B cell (primary cell): ENCODE measurements around the gene PDGFA. TPM values are rescaled to one million over a fixed set of nuclear protein-coding genes. Genes with fewer than 3 reads are reported as not detected.

Experiments used
- ATAC-seq: fragments of 200-7000 bp; cut with Tn5 transposase; one replicate; pipeline ENCODE4 v1.10.0; 2021; ENCODE audit warnings: low read depth, mild to moderate bottlenecking, moderate number of reproducible peaks, moderate library complexity
- CTCF ChIA-PET: fragments of 350-600 bp; sonication (Branson Sonifier 250); formaldehyde crosslinking; loops from one replicate; lab custom pipeline; 2021; ENCODE audit warnings: antibody characterized with exemption, inconsistent platforms; lab: Charles Lee
- POLR2A ChIA-PET: fragments of 350-600 bp; sonication (Branson Sonifier 250); formaldehyde crosslinking; loops from one replicate; lab custom pipeline; 2021; ENCODE audit warnings: antibody characterized with exemption; lab: Charles Lee
- DNase-seq: peaks from one replicate; pipeline ENCODE4 v3.0.0; 2013
- H2AFZ ChIP-seq: 2 replicates; pipeline ENCODE4 v1.6.1; 2012; ENCODE audit warnings: mild to moderate bottlenecking, low read depth, low read length; ENCODE audit not compliant: insufficient read depth, poor library complexity, severe bottlenecking
- H3K27ac ChIP-seq, 2 donors: 1 replicate in 1 of 2; 2 replicates in 1 of 2; pipeline ENCODE4 v1.5.1; 2012 to 2013; ENCODE audit warnings: low read length in 2 of 2, mild to moderate bottlenecking in 2 of 2, moderate library complexity in 1 of 2
- H3K27me3 ChIP-seq, 4 experiments: fragments of 200-600 bp in 1 of 4; sonication (generic) in 1 of 4; replicated peaks in 1 of 4; 1 replicate in 2 of 4; 2 replicates in 2 of 4; pipeline versions ENCODE4 v1.6.1 to v1.7.0; 2013 to 2016; ENCODE audit warnings: low read length in 3 of 4, mild to moderate bottlenecking in 2 of 4, mixed read lengths in 1 of 4, moderate library complexity in 1 of 4; ENCODE audit not compliant: insufficient read depth in 4 of 4, control insufficient read depth in 3 of 4; ENCODE audit errors: control extremely low read depth in 1 of 4
- H3K36me3 ChIP-seq, 2 experiments: replicated peaks in 1 of 2; 1 replicate in 1 of 2; 2 replicates in 1 of 2; pipeline versions ENCODE4 v1.6.1 to v1.7.1; 2013; ENCODE audit warnings: low read length in 1 of 2; ENCODE audit not compliant: insufficient read depth in 2 of 2, control insufficient read depth in 1 of 2; ENCODE audit errors: control extremely low read depth in 1 of 2, extremely low read depth in 1 of 2
- H3K4me1 ChIP-seq, 2 donors: fragments of 200-600 bp in 1 of 2; sonication (generic) in 1 of 2; 1 replicate in 1 of 2; 2 replicates in 1 of 2; pipeline versions ENCODE4 v1.5.1 to v1.6.1; 2013 to 2017; ENCODE audit warnings: low read length in 2 of 2; ENCODE audit not compliant: control insufficient read depth in 2 of 2, insufficient read depth in 2 of 2
- H3K4me2 ChIP-seq: replicated peaks from 2 replicates; pipeline ENCODE3; 2012; ENCODE audit warnings: mild to moderate bottlenecking, low read depth, low read length; ENCODE audit not compliant: poor library complexity, severe bottlenecking
- H3K4me3 ChIP-seq, 5 experiments: fragments of 200-600 bp in 1 of 5; sonication (generic) in 1 of 5; 1 replicate in 3 of 5; 2 replicates in 2 of 5; pipeline versions ENCODE4 v1.5.1 to v1.7.0; 2011 to 2016; ENCODE audit warnings: low read length in 4 of 5, mild to moderate bottlenecking in 4 of 5, low read depth in 2 of 5, control low read depth in 1 of 5, moderate library complexity in 1 of 5; ENCODE audit not compliant: insufficient read depth in 1 of 5; ENCODE audit errors: control extremely low read depth in 1 of 5, extremely low read depth in 1 of 5
- H3K79me2 ChIP-seq: fragments of 200-600 bp; sonication (generic); one replicate; pipeline ENCODE4 v1.6.0; 2016; ENCODE audit warnings: low read length; ENCODE audit not compliant: control insufficient read depth, insufficient read depth
- H3K9ac ChIP-seq: fragments of 200-600 bp; sonication (generic); 2 replicates; pipeline ENCODE4 v1.6.1; 2017; ENCODE audit warnings: mild to moderate bottlenecking, low read length, moderate library complexity
- H3K9me3 ChIP-seq, 3 donors: one replicate each; pipeline versions ENCODE4 v1.6.1 to v1.7.1; 2013; ENCODE audit warnings: low read length in 2 of 3; ENCODE audit not compliant: control insufficient read depth in 2 of 3, insufficient read depth in 1 of 3; ENCODE audit errors: control extremely low read depth in 1 of 3
- H4K20me1 ChIP-seq: 2 replicates; pipeline ENCODE4 v1.6.0; 2012; ENCODE audit warnings: mild to moderate bottlenecking, low read length; ENCODE audit not compliant: insufficient read depth, control insufficient read depth, poor library complexity, severe bottlenecking
- H3K27ac Mint-ChIP-seq: one replicate; pipeline ENCODE4 v1.8.0; 2021; ENCODE audit warnings: mixed read lengths
- H3K27me3 Mint-ChIP-seq: one replicate; pipeline ENCODE4 v1.8.0; 2021; ENCODE audit warnings: mixed read lengths
- H3K4me1 Mint-ChIP-seq: one replicate; pipeline ENCODE4 v1.8.0; 2021; ENCODE audit warnings: mixed read lengths
- H3K4me3 Mint-ChIP-seq: one replicate; pipeline ENCODE4 v1.8.0; 2021; ENCODE audit warnings: mixed read lengths
- H3K9me3 Mint-ChIP-seq: one replicate; pipeline ENCODE4 v1.8.0; 2022; ENCODE audit warnings: mixed read lengths; ENCODE audit not compliant: insufficient read depth
- EZH2 ChIP-seq: IDR thresholded peaks from 2 replicates; pipeline ENCODE4 v1.6.1; 2012; ENCODE audit warnings: borderline replicate concordance, low read depth, mild to moderate bottlenecking, moderate library complexity, low read length; ENCODE audit not compliant: insufficient read depth, poor library complexity, severe bottlenecking
- WGBS: methylation state at CpG from one replicate; pipeline ENCODE4 v1.1.5; 2013; ENCODE audit warnings: missing lambda C conversion rate; ENCODE audit not compliant: insufficient coverage; 5-methylcytosine and 5-hydroxymethylcytosine counted together
- intact Hi-C: fragments of 100-400 bp; cut with micrococcal nuclease; formaldehyde crosslinking; loops from one replicate; pipeline ENCODE4 v1.10.0; 2022
- polyA plus RNA-seq: library from polyadenylated mRNA; depleted of rRNA; stranded (reverse); fragments of >200 nt; gene quantifications from 2 replicates; pipeline ENCODE4 v1.2.3, GENCODE V29; 2012
- total RNA-seq, 2 donors: library from RNA; stranded (reverse); fragments of 120-200 nt in 1 of 2; gene quantifications; 1 replicate in 1 of 2; 2 replicates in 1 of 2; pipeline versions ENCODE4 v1.2.3 to v1.2.4, GENCODE V29; 2013 to 2022
- TF ChIP-seq, protein P1 (sequence below): fragments of 200-600 bp; IDR thresholded peaks from one replicate; pipeline ENCODE4 v1.8.0; 2022; ENCODE audit warnings: antibody characterized with exemption, mild to moderate bottlenecking

PDGFA gene
- total and polyA plus RNA-seq, 2 donors (not counting 1 experiment from before 2014, with no cell fraction given): 0.36 to 1.5 TPM

GRCh38 chr7:497946-498655 lies 21.5 kb downstream of the PDGFA start:
- intact Hi-C loops: no loop called here
- no peaks in the 10 kb centered on the region for H3K4me1 Mint-ChIP-seq
- H3K4me2 ChIP-seq: no peak overlapping the region
- no peak for ATAC-seq
- ChIA-PET POLR2A (no interaction called here), CTCF (no interaction called here)
- no peak for DNase-seq
- no peak overlapping the region for H2AFZ ChIP-seq
- no peak overlapping the region for H3K4me3 Mint-ChIP-seq
- no peaks in the 10 kb centered on the region for H3K36me3 ChIP-seq
- no peaks in the 10 kb centered on the region for H3K4me1 ChIP-seq
- H4K20me1 ChIP-seq: no peaks in the 10 kb centered on the region
- H3K4me3 ChIP-seq: no peak overlapping the region
- no peak overlapping the region for H3K27ac Mint-ChIP-seq
- WGBS: 69% methylated on average over 16 of the region's 21 CpGs
- H3K9me3 ChIP-seq: peaks cover 0 to 11% (median 0%) of the 10 kb centered on the region in 3 donors
- no peaks in the 10 kb centered on the region for H3K79me2 ChIP-seq
- no peak overlapping the region for H3K9ac ChIP-seq
- H3K27ac ChIP-seq: no peak overlapping the region
- H3K27me3 Mint-ChIP-seq: no peaks in the 10 kb centered on the region
- H3K9me3 Mint-ChIP-seq: no peaks in the 10 kb centered on the region
- H3K27me3 ChIP-seq: no peaks in the 10 kb centered on the region
- no peak for TF ChIP-seq EZH2
- TF ChIP-seq, protein P1, sequence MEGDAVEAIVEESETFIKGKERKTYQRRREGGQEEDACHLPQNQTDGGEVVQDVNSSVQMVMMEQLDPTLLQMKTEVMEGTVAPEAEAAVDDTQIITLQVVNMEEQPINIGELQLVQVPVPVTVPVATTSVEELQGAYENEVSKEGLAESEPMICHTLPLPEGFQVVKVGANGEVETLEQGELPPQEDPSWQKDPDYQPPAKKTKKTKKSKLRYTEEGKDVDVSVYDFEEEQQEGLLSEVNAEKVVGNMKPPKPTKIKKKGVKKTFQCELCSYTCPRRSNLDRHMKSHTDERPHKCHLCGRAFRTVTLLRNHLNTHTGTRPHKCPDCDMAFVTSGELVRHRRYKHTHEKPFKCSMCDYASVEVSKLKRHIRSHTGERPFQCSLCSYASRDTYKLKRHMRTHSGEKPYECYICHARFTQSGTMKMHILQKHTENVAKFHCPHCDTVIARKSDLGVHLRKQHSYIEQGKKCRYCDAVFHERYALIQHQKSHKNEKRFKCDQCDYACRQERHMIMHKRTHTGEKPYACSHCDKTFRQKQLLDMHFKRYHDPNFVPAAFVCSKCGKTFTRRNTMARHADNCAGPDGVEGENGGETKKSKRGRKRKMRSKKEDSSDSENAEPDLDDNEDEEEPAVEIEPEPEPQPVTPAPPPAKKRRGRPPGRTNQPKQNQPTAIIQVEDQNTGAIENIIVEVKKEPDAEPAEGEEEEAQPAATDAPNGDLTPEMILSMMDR: no peak

- WGBS: 99% methylated on average over 11 of the region's 13 CpGs
- H3K27ac ChIP-seq: no peak overlapping the region
- H3K9me3 ChIP-seq: peaks cover 0 to 11% (median 0%) of the 10 kb centered on the region in 3 donors
- H3K4me3 Mint-ChIP-seq: no peak overlapping the region
- no peaks in the 10 kb centered on the region for H3K79me2 ChIP-seq
- no peaks in the 10 kb centered on the region for H3K27me3 Mint-ChIP-seq
- H3K36me3 ChIP-seq: no peaks in the 10 kb centered on the region
- H3K27me3 ChIP-seq: no peaks in the 10 kb centered on the region
- CTCF ChIA-PET: no interaction called here
- no peaks in the 10 kb centered on the region for H3K4me1 ChIP-seq
- no peak overlapping the region for H2AFZ ChIP-seq
- no peaks in the 10 kb centered on the region for H4K20me1 ChIP-seq
- DNase-seq (no peak), ATAC-seq (no peak)
- H3K9me3 Mint-ChIP-seq: no peaks in the 10 kb centered on the region
- no peak for TF ChIP-seq EZH2
- TF ChIP-seq, protein P1: no peak
- H3K4me3 ChIP-seq: no peak overlapping the region
- POLR2A ChIA-PET: no interaction called here
- no peak overlapping the region for H3K4me2 ChIP-seq
- H3K9ac ChIP-seq: no peak overlapping the region
- intact Hi-C loops: no loop called here
- H3K27ac Mint-ChIP-seq: no peak overlapping the region
- H3K4me1 Mint-ChIP-seq: no peaks in the 10 kb centered on the region
Observed at GRCh38 chr7:497346-497745, 22.3 kb downstream of the PDGFA start.
